ENCODE results near the gene CACNA1D.

CACNA1D gene

GRCh38 chr3:53592862-53593261, 98.5 kb downstream of the CACNA1D start:
- no peaks in the 10 kb centered on the region for H3K9me3 Mint-ChIP-seq
- peaks cover 3% of the 10 kb centered on the region for H3K4me1 Mint-ChIP-seq (ENCODE audit: low read depth)
- H3K27me3 Mint-ChIP-seq: no peaks in the 10 kb centered on the region
- H3K4me3 Mint-ChIP-seq: no peak overlapping the region
- H3K27ac Mint-ChIP-seq: no peak overlapping the region
- H3K36me3 Mint-ChIP-seq (ENCODE audit: low read depth): no peaks in the 10 kb centered on the region

- Mint-ChIP-seq H3K4me1 (ENCODE audit: low read depth) (peaks cover 3% of the 10 kb centered on the region), H3K36me3 (ENCODE audit: low read depth) (no peaks in the 10 kb centered on the region), H3K4me3 (no peak overlapping the region), H3K27me3 (no peaks in the 10 kb centered on the region), H3K9me3 (no peaks in the 10 kb centered on the region), H3K27ac (no peak overlapping the region)
These were observed 99.2 kb downstream of the CACNA1D start for GRCh38 chr3:53593611-53594010.

DNA sequence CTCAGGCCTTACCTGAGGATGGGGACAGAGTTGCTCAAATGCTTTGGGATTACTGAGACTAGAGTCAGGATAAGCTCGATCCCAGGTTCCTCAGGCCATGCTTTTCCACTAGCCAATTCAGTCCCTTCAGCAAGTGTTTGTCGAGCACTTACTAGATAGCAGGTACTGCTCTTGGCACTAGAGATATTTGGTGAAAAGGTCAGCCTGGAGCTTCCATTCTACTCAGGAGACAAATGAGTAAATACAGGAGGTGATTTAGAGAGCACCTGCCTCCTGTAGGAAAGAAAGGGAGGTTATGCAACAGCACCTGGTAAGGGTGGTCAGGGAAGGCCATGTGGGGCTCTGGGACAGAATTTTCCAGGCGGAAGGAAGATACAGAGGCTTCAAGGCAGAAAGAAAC, 99.9 kb downstream of the CACNA1D start:
- H3K36me3 Mint-ChIP-seq (ENCODE audit: low read depth): no peaks in the 10 kb centered on the region
- H3K4me1 Mint-ChIP-seq (ENCODE audit: low read depth): peaks cover 3% of the 10 kb centered on the region
- no peaks in the 10 kb centered on the region for H3K9me3 Mint-ChIP-seq
- H3K27me3 Mint-ChIP-seq: no peaks in the 10 kb centered on the region
- no peak overlapping the region for H3K4me3 Mint-ChIP-seq
- H3K27ac Mint-ChIP-seq: no peak overlapping the region

GRCh38 chr3:53595660-53596059, 101.2 kb downstream of the CACNA1D start:
- no peak overlapping the region for H3K27ac Mint-ChIP-seq
- H3K4me3 Mint-ChIP-seq: no peak overlapping the region
- peaks cover 3% of the 10 kb centered on the region for H3K4me1 Mint-ChIP-seq (ENCODE audit: low read depth)
- no peaks in the 10 kb centered on the region for H3K27me3 Mint-ChIP-seq
- H3K9me3 Mint-ChIP-seq: no peaks in the 10 kb centered on the region
- no peaks in the 10 kb centered on the region for H3K36me3 Mint-ChIP-seq (ENCODE audit: low read depth)

DNA sequence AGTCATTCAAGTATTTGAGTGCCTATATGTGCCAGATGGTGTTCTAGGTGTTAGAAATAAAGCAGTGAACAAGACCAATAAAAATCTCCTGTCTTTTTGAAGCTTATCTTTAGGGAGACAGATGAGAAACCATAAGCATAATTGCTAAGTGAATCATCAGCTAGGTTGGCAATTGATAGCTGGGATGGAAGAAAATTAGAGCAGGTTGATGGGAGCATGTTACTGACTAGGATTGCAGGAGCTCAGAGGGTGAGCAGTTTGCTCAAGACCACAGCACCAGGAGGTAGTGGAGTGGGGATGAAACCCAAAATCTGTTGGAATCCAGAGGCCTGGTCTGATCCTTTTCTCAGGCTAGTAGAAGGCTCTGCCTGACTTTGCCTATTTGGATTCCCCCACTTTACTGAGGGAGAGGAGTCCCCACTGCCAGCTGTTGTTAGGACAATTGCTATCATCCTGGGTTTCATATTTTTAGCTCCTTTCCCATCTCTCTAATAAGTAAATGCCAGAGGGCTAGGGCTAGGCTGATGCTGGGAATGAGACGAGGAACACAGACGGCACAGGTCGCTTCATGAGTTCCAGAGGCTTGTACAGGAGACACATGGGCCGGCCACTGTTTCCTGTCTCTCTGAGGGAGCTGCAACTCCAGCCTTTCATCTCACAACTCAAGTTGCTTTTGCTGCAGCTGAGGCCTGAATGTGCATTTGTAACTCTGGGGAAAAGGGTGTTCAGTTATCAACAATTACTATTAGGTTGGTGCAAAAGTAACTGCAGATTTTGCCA, 102.9 kb downstream of the CACNA1D start:
- H3K4me3 Mint-ChIP-seq: no peak overlapping the region

DNA sequence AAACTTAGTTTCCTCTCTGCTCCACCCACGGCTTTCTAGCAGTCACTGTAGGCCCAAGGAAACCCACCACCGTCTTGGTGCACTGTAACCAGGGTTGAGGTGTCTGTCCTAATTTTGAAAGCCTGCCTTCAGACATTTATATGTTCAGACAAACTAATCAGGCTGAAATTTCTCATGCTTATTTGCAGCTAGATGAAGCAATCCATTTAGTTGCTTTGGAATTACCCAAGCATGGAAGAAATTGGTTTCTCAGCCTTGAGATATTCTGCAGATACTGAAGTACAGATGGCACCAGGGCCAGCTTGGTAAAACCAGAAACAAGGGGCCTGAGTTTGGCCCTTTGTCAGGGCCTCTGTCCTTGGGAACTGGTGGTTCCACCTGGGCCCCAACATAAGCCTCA, 105.4 kb downstream of the CACNA1D start:
- Mint-ChIP-seq H3K4me3 (no peak overlapping the region), H3K36me3 (ENCODE audit: low read depth) (no peaks in the 10 kb centered on the region), H3K27me3 (no peaks in the 10 kb centered on the region), H3K4me1 (ENCODE audit: low read depth) (peaks cover 3% of the 10 kb centered on the region), H3K27ac (no peak overlapping the region), H3K9me3 (no peaks in the 10 kb centered on the region)

More for the DNA sequence above, 102.9 kb downstream of the CACNA1D start:
- H3K27ac Mint-ChIP-seq: no peak overlapping the region
- peaks cover 3% of the 10 kb centered on the region for H3K4me1 Mint-ChIP-seq (ENCODE audit: low read depth)
- no peaks in the 10 kb centered on the region for H3K9me3 Mint-ChIP-seq
- no peaks in the 10 kb centered on the region for H3K36me3 Mint-ChIP-seq (ENCODE audit: low read depth)
- H3K27me3 Mint-ChIP-seq: no peaks in the 10 kb centered on the region

- Mint-ChIP-seq H3K27me3 (peaks cover 2% of the 10 kb centered on the region), H3K9me3 (peaks cover 6% of the 10 kb centered on the region), H3K36me3 (ENCODE audit: low read depth) (no peaks in the 10 kb centered on the region), H3K27ac (no peak overlapping the region), H3K4me3 (no peak overlapping the region), H3K4me1 (ENCODE audit: low read depth) (peaks cover under 1% of the 10 kb centered on the region)
These were observed 108.5 kb downstream of the CACNA1D start for GRCh38 chr3:53602866-53603265.

DNA sequence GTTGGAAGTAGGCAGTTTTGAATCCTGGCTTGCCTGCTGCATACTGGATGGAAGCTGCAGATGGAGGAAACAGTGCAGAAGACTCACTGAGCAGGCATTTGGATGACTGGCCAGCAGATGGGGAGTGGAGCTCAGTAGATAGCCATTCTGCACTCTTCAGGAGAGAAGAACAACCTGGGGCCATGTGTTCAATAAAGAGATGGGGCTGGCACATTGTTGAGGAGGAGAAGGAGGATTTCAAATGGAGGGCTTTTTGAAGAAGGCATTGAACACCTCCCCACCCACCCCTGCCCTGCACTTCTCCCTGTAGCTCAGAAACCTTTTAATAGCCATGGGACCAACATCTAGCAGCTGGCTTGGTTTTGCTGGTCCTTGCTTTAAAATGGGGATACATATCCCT, 109.8 kb downstream of the CACNA1D start:
- Mint-ChIP-seq H3K9me3 (peaks cover 9% of the 10 kb centered on the region), H3K36me3 (ENCODE audit: low read depth) (no peaks in the 10 kb centered on the region), H3K4me1 (ENCODE audit: low read depth) (no peaks in the 10 kb centered on the region), H3K27ac (no peak overlapping the region), H3K4me3 (no peak overlapping the region), H3K27me3 (peaks cover 9% of the 10 kb centered on the region)

- Mint-ChIP-seq H3K4me1 (ENCODE audit: low read depth) (no peaks in the 10 kb centered on the region), H3K36me3 (ENCODE audit: low read depth) (no peaks in the 10 kb centered on the region), H3K27ac (no peak overlapping the region), H3K27me3 (peaks cover 22% of the 10 kb centered on the region), H3K4me3 (no peak overlapping the region), H3K9me3 (peaks cover 13% of the 10 kb centered on the region)
These were observed 112.4 kb downstream of the CACNA1D start for GRCh38 chr3:53606793-53607192.

GRCh38 chr3:53612508-53612907, 118.1 kb downstream of the CACNA1D start:
- no peaks in the 10 kb centered on the region for H3K36me3 Mint-ChIP-seq (ENCODE audit: low read depth)
- peaks cover 8% of the 10 kb centered on the region for H3K9me3 Mint-ChIP-seq
- no peak overlapping the region for H3K4me3 Mint-ChIP-seq
- no peaks in the 10 kb centered on the region for H3K4me1 Mint-ChIP-seq (ENCODE audit: low read depth)
- no peak overlapping the region for H3K27ac Mint-ChIP-seq
- H3K27me3 Mint-ChIP-seq: peaks cover 27% of the 10 kb centered on the region

DNA sequence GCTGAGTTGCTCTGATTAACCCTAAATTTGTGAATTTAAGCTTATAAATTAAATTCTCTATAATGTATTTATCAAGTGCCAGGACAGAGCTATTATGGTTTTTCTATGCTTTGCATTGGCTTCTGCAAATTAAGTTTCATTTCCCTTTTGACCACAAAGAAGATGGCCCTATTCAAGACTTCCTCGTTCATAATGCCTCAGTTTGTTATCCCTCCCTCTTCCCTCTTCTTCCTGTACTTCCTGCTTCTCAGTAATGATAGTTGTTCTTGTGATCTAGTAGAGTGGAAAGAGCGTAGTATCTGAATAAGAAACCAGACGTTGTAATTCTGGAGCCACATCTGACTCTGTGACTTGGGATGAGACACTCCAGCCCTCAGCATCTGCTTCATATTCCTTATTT, 118.7 kb downstream of the CACNA1D start:
- H3K9me3 Mint-ChIP-seq: peaks cover 8% of the 10 kb centered on the region
- no peaks in the 10 kb centered on the region for H3K4me1 Mint-ChIP-seq (ENCODE audit: low read depth)
- no peak overlapping the region for H3K27ac Mint-ChIP-seq
- no peaks in the 10 kb centered on the region for H3K36me3 Mint-ChIP-seq (ENCODE audit: low read depth)
- peaks cover 26% of the 10 kb centered on the region for H3K27me3 Mint-ChIP-seq
- H3K4me3 Mint-ChIP-seq: no peak overlapping the region

DNA sequence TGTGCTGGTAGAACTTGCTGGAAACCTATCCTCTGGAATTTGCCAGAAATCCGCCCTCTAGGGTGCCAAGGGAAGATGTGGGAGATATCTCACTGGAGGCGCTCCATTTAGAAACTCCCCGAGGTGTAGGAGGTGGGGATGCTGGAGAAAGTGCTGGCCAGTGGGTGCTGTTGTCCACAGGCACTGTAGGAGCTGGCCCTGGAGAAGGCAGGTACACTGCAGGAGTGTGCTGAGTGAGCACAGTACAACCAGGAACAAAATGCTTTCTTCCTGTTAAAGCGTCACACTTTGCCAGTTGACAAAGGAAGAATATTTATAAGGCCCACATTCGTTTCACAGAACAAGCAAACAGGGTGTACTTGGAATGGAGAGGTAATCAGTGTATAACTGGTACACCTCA, 119.9 kb downstream of the CACNA1D start:
- Mint-ChIP-seq H3K27ac (no peak overlapping the region), H3K9me3 (peaks cover 4% of the 10 kb centered on the region), H3K4me3 (no peak overlapping the region), H3K27me3 (peaks cover 19% of the 10 kb centered on the region), H3K4me1 (ENCODE audit: low read depth) (no peaks in the 10 kb centered on the region), H3K36me3 (ENCODE audit: low read depth) (no peaks in the 10 kb centered on the region)

GRCh38 chr3:53616321-53616720, 121.9 kb downstream of the CACNA1D start:
- H3K9me3 Mint-ChIP-seq: no peaks in the 10 kb centered on the region
- peaks cover 12% of the 10 kb centered on the region for H3K27me3 Mint-ChIP-seq
- no peak overlapping the region for H3K27ac Mint-ChIP-seq
- no peak overlapping the region for H3K4me3 Mint-ChIP-seq
- H3K4me1 Mint-ChIP-seq (ENCODE audit: low read depth): no peaks in the 10 kb centered on the region
- no peaks in the 10 kb centered on the region for H3K36me3 Mint-ChIP-seq (ENCODE audit: low read depth)

DNA sequence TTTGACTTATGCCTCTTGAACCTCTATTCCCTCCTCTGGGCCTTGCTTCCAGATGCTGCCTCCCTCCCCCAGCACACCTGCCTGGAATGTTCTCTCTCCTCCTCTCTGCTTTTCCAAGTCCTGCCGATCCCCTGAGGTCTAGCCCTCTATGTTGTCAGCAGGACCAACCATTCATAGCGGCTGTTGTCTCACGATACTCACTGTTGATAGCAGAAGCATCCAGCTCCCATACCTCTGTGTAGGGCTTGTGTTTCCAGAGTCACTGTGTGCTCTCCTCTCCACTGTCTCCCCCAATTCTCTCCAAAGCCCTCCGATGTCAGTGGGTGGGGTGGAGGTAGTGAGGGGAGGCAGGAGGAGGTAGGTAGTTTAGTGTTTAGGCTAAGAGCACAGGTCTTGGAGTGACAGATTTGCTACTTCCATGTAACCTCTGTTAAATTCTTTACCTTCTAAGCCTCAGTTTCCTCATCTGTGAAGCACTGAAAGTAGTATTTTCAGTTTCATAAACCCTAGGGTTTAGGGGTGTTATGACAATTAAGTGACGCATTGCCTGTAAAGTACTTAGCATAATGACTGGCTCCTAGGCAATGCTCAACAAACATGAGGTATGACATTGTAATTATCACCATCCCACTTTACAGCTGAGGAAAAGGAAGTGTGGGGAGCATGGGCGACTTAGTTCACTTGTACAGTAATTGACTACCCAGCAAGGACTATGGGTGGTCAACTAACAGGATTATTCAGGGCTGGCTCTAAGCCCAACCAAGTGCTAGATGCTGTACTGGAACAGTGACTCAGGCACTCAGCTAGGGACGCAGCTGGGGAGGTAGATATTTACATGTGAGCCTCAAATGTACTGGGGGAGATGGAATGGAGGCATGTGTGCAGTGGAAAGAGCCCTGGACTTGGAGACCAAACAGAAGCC, 122.8 kb downstream of the CACNA1D start:
- peaks cover 17% of the 10 kb centered on the region for H3K27me3 Mint-ChIP-seq
- no peaks in the 10 kb centered on the region for H3K4me1 Mint-ChIP-seq (ENCODE audit: low read depth)
- no peak overlapping the region for H3K4me3 Mint-ChIP-seq
- H3K27ac Mint-ChIP-seq: no peak overlapping the region
- no peaks in the 10 kb centered on the region for H3K36me3 Mint-ChIP-seq (ENCODE audit: low read depth)
- no peaks in the 10 kb centered on the region for H3K9me3 Mint-ChIP-seq

DNA sequence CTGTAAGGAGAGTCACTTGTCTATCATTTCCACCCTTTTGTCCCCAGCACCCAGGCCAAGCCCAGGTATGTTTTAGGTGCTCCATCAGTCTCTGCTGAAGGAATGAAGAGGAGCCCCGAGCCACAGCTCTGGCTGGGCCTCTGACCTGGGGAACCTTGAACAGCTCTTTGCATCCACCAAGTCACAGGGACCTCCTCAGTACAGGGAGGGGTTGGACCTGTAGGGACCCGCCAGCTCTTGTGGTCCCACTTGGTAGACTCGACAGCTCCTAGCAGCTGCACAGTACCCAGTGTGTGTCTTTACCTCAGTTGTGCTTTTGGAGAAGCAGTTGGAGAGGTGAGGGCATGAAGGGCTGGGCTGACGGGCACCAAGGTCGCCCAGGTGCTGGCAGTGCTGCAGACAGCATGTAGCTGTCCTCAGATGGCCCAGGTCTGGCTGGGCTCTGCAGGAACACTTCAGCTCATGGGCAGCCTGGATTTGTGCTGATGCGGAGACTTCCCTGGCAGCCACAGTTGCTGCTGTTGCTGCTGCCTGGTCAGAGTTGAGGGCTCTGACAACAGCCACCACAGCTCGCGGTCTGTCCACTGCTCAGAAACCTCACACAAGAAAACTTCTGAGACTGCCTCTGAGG, 123.6 kb downstream of the CACNA1D start:
- Mint-ChIP-seq H3K4me1 (ENCODE audit: low read depth) (no peaks in the 10 kb centered on the region), H3K9me3 (no peaks in the 10 kb centered on the region), H3K27me3 (peaks cover 17% of the 10 kb centered on the region), H3K36me3 (ENCODE audit: low read depth) (no peaks in the 10 kb centered on the region), H3K4me3 (no peak overlapping the region), H3K27ac (no peak overlapping the region)

Data from stimulated activated naive CD8-positive, alpha-beta T cell treated with anti-CD3 and anti-CD28 coated beads, Interleukin-15, Interleukin-2, amounts not matched to agents 100 ng/mL and 50 ng/mL, for 24 hours (primary cell).